GM21825 (cell line): ENCODE measurements around the gene RNASEH2A.
"Not testable (repeated sequence)": the region's sequence is repeated elsewhere in the genome, so short reads cannot be mapped to it uniquely, and the experiment has no call there.

Experiments used
- ATAC-seq: cut with Tn5 transposase; IDR thresholded peaks from one replicate; pipeline ENCODE4 v1.9.1; 2021; ENCODE audit warnings: mild to moderate bottlenecking, moderate library complexity; ENCODE audit not compliant: unreplicated experiment

Gene RNASEH2A

DNA sequence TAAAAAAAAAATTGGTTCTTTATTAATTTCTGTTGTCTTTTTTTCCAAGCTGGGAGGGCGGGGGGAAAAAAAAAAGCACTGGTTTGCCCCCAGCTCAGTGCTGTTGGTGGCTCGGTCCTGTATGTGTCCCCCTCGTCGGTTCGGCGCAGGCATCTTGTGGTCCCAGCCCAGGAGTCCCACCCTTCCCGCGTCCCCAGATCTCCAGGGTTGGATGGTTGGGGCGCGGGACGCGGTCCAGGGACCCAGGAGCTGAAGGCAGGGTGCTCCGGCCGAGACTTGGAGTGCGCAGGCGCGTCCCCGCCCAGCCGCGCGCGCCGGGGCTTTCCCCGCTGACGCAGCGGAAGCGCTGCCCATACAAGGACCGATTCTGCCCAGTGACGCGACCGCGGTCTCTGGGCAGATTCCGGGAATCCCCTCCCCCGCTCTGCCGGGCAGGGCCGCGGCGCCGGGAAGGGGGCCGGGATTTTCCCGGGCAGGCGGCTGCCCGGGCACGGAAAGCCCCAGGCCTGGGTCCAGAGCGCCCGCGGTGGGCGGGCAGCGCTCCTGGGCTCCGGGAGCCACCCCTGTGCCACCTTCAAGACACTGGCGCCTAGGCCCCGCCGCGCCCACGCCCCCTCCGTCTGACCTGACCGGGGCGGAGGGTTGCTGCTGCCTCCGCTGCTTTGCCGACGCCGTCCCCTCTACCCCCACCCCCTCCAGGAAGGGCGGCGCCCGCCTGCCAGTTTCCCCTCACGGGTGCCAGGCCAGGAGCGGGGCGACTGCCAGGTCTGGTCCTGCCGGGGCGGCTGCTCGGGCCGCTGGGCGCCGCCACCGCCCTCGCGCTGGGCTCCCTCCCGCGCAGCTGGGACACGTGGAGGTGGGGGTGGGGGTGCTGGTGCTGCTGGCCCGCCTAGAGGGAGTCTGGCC is 12.8 kb upstream of the RNASEH2A start:
- ATAC-seq, result peak; percentile 26

DNA sequence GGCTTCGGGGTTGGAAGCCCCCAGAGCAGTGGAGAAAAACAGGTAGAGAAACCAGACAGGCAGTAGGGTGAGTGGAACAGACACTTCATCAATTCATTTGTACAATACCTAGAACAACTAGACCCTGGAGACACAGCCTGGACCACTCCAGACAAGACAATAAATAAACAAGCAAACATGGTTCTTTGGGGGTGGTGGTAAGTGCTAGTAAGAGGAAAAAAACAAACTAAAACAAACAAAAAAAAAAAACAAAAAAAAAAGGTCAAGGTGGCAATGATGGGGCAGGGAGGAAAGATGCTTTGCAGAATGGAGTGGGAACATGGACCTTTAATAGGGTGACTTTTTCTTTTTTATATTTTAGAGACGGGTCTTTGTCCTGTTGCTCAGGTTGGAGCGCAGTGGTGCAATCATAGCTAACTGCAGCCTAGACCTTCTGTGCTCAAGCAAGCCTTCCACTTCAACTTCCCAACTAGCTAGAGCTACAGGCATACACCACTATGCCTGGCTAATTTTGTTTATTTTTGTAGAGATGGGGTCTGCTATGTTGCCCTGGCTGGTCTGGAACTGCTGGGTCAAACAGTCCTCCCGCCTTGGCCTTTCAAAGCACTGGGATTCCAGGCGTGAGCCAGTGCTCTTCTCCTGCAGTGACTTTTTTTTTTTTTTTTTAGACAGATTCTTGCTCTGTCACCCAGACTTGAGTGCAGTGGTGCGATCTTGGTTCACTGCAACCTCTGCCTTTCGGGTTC is 12.0 kb upstream of the RNASEH2A start:
- ATAC-seq, result no peak

GRCh38 chr19:12794971-12795381 is 11.4 kb upstream of the RNASEH2A start:
- ATAC-seq, result no peak

DNA sequence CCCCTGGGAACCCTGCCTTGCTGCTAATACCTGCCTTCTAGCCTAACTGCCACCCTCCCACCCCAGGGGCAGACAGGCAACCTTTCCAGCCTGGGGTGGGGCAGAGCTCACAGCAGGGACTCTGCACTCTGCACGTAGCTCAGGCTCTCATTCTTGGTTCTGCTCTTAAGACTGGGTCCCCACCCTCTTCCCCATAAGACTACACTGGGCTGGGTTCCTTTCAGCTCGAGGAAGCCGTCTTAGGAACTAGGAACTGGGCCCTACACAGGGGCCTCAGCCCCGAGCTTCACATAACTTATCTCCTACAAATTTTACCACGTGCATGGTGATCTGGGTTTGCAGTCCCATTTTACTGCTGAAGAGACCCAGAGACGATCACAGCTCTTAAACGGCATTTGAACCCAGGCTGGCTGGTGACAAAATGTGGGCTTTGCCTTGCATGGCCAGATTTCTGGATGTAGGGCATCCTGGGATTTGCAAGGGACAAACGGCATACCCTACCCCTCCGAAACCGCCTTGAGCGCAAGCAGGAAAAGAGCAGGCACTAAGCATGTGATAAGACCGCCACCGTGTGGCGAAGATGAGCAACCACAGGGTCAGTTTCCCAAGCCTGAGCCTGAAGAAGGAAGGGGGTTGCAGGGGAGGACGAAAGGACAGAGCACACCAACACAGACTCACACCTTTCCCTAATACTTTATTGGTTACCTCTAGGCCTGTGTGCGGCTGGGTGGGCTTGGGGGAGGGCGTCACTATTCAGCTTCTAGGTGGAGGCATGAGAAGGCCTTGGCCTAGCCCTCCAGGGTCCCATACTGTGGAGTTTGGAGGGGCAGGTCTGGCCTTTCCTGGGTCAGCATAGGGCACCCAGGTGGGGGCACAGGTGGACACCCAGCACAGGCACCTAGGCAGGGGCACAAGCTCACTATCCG is 10.0 kb upstream of the RNASEH2A start:
- ATAC-seq, result no peak

- ATAC-seq, result no peak
These were observed 9.2 kb upstream of the RNASEH2A start for GRCh38 chr19:12797141-12797587.

DNA sequence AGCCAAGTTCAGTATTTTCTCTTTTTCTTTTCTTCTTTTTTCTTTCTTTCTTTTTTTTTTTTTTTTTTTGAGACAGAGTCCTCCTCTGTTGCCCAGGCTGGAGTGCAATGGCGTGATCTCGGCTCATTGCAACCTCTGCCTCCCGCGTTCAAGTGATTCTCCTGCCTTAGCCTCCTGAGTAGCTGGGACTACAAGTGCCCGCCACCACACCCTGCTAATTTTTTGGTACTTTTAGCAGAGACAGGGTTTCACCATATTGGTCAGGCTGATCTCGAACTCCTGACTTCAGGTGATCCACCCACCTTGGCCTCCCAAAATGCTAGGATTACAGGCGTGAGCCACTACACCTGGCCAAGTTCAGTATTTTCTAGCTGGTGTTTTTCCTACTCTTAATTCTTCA is 8.8 kb upstream of the RNASEH2A start:
- ATAC-seq, result not testable (repeated sequence)

DNA sequence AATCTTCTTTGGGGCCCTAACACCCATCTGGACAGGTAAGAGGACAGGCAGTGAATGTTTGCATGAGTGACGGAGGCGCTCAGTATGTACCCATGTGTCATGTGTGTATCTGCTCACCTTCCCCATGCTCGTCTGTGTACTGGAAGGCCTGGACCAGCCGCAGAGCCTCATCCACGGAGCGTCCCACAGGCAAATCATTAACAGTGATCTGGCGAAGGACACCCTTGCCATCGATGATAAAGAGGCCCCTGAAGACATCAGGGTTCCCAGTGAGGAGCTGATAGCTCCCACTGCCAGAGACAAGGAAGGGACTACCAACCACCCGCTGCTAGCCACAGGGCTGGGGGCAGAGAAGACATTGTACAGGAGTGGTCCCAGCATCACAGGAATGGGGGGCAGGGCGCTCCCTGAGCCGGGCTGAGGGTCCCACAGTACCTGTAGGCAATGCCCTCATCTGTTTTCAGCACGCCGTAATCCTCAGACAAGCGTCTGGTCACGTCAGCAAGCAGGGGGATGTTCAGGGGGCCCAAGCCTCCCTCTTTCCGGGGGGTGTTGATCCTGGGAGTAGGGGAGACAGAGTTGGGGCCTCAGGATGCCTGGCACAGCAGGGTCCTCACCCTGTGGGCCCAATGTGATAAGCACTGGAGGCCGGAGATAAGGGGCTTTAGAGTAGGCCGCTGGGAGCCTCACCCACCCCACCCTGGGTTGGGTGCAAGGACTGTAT is 6.5 kb upstream of the RNASEH2A start:
- no peak for ATAC-seq

DNA sequence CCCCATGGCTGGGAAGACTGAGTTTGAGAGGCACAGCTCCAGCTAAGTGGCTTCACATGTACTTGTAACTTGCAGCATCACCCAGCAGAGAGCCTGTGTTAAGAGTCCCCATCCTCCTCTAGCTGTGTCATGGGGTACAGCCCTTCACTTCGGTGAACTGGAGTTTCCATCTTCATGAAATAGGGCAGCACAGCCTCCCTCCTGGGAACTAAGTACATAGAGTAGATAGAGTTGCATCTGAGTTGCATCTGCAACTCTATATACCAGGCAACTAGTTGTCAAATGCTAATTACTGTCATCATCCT is 6.0 kb upstream of the RNASEH2A start:
- no peak for ATAC-seq

DNA sequence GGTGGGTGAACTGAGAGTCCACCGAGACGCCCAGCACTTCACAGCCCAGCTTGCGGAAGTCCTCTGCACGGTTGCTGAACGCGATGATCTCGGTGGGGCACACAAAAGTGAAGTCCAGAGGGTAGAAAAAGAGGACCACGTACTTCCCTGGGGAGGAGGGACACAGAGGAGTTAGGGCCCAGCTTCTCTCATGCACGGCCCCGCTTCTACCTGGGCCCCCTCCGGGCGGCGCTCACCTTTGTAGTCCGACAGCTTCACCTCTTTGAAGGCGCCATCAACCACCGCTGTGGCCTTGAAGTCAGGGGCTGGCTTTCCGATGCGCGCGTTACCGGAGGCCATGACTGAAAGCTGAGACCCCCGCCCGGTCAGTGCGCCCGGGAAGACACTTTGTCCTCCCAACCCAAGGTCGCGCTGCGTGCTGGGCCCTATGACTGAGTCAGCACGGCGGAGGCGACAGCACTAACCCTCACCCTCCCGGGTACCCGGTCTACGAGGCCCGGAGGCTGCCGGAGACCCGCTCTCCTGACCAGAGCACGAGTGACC is 5.4 kb upstream of the RNASEH2A start:
- no peak for ATAC-seq

DNA sequence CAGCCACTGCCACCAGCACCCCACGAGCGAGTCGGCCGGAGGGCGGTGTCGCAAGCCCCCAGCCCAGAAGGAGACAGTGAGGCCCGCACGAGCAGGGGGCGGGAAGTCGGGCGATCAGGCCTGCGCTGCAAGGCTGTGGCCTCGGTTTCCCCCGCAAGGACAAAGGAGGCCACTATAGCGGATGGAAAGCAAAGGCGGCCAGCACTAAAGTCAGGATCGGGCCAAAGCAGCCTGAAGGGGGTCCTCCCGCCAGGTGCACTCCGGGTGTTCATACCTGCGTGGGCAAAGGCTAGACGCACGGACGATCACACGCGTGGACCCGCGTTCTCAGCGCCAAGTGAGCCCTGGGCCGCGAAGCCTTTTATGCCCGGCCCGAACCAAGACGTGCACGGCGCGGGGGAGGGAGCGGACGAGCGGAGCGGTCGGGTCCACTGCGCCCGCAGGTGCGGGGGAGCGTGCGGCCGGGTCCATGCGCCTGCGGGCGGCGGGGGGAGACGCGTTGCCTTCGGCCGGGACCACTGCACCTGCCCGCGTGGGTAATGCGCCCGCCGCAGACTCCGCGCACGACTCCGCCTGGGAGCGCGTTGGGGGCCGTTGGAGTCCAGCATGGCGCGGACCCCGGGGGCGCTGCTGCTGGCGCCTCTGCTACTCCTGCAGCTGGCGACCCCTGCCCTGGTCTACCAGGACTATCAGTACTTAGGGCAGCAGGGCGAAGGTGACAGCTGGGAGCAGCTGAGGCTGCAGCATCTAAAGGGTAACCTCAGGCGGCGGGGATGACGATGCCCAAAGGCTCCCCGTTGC is 4.7 kb upstream of the RNASEH2A start, which contains the start of the genes PRDX2 and THSD8:
PRDX2 (minus strand) TSS at position 335 of the 801 bp plus-strand sequence. CDS start 539 bp downstream, outside the sequence.
THSD8 (plus strand) TSS at position 604 of the 801 bp plus-strand sequence; CDS start at position 607, 3 bp downstream.
- ATAC-seq, result peak; percentile 40

DNA sequence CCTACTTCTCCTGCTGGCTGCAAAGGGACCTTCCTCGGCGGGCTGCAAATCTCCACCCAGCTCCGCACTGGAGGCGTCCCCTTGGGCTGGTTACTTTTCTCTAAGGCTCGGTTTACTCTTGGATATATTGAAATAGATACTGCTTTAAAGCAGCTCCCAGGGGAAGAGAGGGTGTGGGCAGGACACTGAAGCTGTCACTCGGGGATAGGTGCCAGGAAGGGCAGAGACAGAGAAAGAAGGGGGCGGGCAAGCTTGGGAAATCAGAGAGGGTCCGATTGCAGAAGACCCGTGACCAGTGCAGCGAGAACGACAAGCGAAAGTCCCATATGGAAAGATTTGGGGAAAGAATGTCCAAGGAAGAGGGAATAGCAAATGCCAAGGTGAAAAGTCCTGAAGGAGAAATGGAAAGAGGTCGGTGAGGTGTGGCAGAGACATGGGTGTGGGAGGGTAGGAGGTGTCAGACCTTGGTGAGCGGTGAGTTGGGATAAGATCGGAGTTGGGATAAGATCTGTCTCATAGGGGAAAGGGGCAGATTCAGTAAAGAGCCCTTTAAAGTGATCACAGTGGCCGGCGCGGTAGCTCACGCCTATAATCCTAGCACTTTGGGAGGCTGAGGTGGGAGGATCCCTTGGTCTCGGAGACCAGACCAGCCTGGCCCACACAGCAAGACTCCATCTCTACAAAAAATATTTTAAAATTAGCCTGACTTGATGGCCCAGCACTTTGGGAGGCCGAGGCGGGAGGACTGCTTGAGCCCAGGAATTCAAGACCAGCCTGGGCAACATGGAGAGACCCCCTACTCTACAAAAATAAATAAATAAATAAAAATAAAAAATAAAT is 3.9 kb upstream of the RNASEH2A start:
- ATAC-seq, result peak; percentile 13

DNA sequence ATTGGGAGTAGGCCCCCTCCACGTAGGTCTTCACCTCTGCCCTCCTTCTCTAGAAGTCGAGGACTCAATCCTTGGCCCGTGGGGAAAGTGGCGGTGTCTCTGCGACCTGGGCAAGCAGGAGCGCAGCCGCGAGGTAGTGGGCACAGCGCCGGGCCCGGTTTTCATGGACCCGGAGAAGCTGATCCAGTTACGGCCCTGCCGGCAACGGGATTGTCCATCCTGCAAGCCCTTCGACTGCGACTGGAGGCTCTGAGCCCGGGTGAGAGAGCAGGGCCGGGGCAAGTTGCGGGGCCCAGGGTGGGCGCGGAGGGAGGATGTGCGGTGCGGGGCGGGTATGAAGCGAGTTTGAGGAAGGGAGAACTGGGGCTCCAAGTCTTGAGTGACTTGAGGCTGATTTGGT is 2.3 kb upstream of the RNASEH2A start:
- no peak for ATAC-seq

DNA sequence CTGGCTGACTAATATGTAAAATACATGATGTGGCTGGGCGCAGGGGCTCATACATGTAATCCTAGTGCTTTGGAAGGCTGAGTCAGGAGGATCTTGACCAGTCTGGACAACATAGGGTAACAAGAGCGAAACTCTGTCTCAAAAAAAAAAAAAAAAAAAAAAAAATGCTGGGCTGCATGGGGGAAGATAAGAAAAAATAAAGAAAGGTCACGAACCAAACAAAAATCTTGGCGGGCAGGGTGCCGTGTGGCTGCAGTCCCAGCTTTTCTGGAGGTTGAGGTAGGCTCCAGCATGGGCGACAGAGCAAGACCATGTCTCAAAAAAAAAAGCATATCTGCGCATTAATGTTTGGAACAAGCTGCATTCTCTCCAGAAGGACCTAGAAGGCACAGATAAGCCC is 8.7 kb downstream of the RNASEH2A start:
- ATAC-seq, result no peak

GRCh38 chr19:12817188-12817587 is 10.8 kb downstream of the RNASEH2A start:
- not testable (repeated sequence) for ATAC-seq

DNA sequence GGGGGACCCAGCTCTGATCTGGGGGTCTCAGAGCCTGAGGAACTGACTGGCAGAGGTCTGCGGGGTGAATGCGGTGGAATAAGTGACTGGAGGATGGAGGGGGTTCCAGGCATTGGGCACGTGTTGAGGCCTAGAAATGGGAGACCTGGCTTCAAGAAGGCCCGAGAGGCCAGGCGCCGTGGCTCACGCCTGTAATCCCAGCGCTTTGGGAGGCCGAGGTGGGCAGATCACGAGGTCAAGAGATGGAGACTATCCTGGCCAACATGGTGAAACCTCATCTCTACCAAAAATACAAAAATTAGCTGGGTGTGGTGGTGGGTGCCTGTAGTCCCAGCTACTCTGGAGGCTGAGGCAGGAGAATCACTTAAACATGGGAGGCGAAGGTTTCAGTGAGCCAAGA is 11.4 kb downstream of the RNASEH2A start:
- ATAC-seq, result not testable (repeated sequence)

GRCh38 chr19:12821761-12822160 is 15.4 kb downstream of the RNASEH2A start:
- ATAC-seq, result no peak

DNA sequence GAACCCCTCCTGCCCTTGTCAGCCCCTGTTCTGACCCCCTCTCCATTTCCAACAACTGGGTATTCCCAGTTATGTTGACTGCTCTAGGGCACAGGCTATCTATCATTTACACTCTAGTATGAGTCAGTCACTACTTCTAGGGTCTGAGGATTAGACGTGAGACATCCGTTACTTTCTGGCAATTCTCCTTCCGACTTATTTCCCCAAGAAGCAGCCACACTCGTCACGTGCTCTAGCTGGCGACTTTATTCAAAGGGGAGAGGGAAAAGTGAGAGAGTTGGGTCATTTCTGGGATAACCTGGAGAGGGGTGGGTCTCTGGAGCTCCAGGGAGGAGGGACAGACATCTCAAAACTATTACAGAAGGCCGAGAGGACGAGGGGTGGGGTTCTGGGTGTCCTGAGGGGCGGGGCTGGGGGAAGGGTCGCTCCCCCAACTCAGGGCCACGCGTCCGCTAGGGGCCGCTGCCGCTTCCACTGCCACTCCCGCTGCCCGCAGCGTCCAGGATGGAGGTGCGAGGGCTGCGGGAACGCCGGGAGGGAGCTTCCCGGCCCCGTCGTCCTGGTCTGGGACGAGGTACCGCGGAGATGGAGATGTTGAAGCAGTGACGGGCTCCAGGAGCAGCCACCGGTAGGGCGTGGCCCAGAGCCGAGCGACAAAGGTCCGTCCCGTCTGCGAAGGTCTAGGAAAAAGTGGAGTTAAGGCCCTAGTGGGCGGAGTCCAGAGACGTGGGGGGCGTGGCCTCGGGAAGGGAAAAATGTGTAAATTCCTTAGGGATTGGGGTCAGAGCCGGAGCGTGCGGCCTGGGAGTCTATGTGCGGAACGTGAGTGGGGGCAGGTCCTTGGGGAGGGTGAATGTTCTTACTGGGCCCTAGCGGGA is 19.1 kb downstream of the RNASEH2A start:
- no peak for ATAC-seq
